Measurements from ENCODE around the gene PRR20B.
"Not testable (repeated sequence)": the region's sequence is repeated elsewhere in the genome, so short reads cannot be mapped to it uniquely, and the experiment has no call there.

The PRR20B gene

DNA sequence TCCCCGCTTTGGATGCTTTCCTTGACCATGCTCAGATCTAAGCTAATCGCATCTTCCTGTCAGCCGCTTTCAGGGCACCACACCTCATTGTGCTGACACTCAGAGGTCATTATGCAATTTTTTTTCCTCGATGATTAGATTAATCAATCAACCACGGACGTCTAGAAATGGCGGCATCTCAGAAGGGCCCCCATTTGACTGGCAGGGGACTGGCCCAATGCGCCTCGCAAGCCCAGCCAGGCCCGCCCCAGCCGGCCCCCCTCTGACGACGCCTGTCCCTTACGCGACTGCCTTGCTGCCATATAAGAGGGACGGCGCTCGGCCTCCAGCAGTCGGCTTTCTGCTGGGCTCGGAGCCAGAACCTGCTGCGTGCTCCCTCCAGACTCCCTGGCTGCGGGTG lies at the start of gene PRR20B:
TSS of gene PRR20B (plus strand) at position 301 of the 400 bp plus-strand sequence. CDS start 387 bp downstream, outside the sequence.
- DNase-seq (ENCODE audit: extremely low read depth, low read depth); H3K4me3 ChIP-seq (replicated peaks; ENCODE audit: low read depth, low read length): not testable (repeated sequence)

DNA sequence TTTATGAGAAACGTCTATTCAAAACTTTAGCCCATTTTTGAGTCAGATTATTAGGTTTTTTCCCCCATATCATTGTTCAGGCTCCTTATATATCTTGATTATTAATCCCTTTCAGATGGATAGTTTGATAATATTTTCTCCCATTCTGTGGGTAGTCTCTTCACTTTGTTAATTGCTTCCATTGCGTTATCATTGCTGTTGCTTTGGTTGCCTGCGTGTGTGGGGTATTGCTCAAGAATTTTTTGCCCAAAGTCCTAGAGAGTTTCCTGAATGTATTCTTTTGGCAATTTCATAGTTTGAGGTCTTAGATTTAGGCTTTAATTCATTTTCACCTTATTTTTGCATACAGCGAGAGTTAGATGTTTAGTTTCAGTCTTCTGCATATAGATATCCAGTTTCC lies 32.3 kb upstream of the PRR20B start:
- DNase-seq (ENCODE audit: extremely low read depth, low read depth): no peak
- TF ChIP-seq, protein P1, sequence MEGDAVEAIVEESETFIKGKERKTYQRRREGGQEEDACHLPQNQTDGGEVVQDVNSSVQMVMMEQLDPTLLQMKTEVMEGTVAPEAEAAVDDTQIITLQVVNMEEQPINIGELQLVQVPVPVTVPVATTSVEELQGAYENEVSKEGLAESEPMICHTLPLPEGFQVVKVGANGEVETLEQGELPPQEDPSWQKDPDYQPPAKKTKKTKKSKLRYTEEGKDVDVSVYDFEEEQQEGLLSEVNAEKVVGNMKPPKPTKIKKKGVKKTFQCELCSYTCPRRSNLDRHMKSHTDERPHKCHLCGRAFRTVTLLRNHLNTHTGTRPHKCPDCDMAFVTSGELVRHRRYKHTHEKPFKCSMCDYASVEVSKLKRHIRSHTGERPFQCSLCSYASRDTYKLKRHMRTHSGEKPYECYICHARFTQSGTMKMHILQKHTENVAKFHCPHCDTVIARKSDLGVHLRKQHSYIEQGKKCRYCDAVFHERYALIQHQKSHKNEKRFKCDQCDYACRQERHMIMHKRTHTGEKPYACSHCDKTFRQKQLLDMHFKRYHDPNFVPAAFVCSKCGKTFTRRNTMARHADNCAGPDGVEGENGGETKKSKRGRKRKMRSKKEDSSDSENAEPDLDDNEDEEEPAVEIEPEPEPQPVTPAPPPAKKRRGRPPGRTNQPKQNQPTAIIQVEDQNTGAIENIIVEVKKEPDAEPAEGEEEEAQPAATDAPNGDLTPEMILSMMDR (IDR thresholded peaks at IDR 0.05; ENCODE audit: low read depth, low read length, missing control alignments): no peak
- no peak overlapping the region for H3K4me3 ChIP-seq (replicated peaks; ENCODE audit: low read depth, low read length)

- TF ChIP-seq, protein P1 (IDR thresholded peaks at IDR 0.05; ENCODE audit: low read depth, low read length, missing control alignments): no peak
- DNase-seq (ENCODE audit: extremely low read depth, low read depth): no peak
- H3K4me3 ChIP-seq (replicated peaks; ENCODE audit: low read depth, low read length): no peak overlapping the region
These were observed 23.6 kb upstream of the PRR20B start for GRCh38 chr13:57123681-57124080.

DNA sequence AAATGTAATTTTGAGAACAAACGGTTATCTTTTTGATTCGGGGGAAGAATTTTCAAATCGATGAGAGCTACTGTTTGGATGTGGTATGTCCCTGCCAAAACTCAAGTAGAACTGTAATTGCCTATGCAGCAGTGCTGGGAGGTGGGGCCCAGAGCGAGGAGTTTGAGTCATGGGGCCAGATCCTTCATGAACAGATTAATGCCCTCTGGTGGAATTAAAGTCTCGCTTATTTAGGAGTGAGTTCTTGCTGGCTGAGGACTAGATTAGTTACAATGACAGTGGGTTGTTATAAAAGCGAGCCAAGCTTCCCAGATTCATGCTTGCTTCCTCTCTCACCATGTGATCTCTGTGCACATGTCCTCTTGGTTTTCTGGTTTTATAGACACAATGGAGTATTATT lies 18.4 kb upstream of the PRR20B start:
- DNase-seq (ENCODE audit: extremely low read depth, low read depth): no peak
- TF ChIP-seq, protein P1 (IDR thresholded peaks at IDR 0.05; ENCODE audit: low read depth, low read length, missing control alignments): no peak
- no peak overlapping the region for H3K4me3 ChIP-seq (replicated peaks; ENCODE audit: low read depth, low read length)

- TF ChIP-seq, protein P1 (IDR thresholded peaks at IDR 0.05; ENCODE audit: low read depth, low read length, missing control alignments): no peak
- DNase-seq (ENCODE audit: extremely low read depth, low read depth): no peak
- no peak overlapping the region for H3K4me3 ChIP-seq (replicated peaks; ENCODE audit: low read depth, low read length)
These were observed 11.2 kb upstream of the PRR20B start for GRCh38 chr13:57136093-57136492.

DNA sequence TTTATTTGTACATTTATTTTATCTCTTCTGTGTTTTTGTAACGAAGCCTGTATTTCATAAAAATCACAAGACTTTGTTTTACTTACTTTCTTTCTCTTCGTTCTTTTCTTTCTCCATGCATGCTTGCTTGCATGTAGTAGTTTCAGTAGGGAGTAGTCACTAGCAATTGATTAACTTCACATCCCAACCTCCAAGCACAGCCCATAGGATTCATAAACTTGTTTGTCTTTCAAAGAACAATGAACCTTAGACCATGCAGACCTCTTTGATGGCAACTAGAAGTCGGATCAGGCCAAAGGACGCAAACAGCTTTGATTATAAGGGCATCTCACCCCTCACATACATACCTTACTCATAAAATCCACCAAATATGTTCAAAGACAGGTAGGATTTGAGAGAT lies 9.7 kb upstream of the PRR20B start:
- H3K4me3 ChIP-seq (replicated peaks; ENCODE audit: low read depth, low read length): no peak overlapping the region
- TF ChIP-seq, protein P1 (IDR thresholded peaks at IDR 0.05; ENCODE audit: low read depth, low read length, missing control alignments): no peak
- DNase-seq (ENCODE audit: extremely low read depth, low read depth): no peak

DNA sequence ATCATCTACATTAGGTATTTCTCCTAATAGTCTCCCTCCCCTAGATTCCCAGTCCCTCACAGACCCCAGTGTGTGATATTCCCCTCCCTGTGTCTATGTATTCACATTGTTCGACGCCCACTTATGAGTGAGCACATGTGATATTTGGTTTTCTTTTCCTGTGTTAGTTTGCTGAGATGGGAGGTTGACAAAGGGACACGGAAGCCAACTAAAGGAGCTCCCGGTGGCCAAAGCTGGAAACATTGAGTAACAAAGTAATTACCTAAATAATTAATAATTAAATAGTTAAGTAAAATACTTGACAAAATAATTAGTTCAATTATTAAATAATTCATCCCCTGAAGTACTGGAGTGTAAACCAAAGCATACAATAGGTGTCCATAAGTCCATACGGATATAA lies 8.3 kb upstream of the PRR20B start:
- no peak for DNase-seq (ENCODE audit: extremely low read depth, low read depth)
- TF ChIP-seq, protein P1 (IDR thresholded peaks at IDR 0.05; ENCODE audit: low read depth, low read length, missing control alignments): no peak
- no peak overlapping the region for H3K4me3 ChIP-seq (replicated peaks; ENCODE audit: low read depth, low read length)

DNA sequence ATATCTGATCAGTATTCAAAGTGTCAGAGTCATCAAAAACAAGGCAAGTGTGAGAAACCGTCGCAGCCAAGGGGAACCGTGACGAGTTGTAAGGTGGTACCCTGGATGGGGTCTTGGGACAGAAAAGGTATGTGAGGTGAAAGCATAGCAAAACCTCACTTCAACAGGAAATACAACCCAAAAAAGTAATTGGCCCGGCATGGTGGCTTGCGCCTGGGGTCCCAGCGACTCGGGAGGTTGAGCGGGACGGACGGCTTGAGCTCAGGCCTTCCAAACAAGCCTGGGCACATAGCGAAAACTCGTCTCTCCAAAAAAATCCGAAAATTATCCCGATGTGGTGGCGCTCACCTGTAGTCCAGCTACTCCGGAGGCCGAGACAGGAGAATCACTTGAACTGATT lies 7.5 kb upstream of the PRR20B start:
- not testable (repeated sequence) for DNase-seq (ENCODE audit: extremely low read depth, low read depth); H3K4me3 ChIP-seq (replicated peaks; ENCODE audit: low read depth, low read length)

DNA sequence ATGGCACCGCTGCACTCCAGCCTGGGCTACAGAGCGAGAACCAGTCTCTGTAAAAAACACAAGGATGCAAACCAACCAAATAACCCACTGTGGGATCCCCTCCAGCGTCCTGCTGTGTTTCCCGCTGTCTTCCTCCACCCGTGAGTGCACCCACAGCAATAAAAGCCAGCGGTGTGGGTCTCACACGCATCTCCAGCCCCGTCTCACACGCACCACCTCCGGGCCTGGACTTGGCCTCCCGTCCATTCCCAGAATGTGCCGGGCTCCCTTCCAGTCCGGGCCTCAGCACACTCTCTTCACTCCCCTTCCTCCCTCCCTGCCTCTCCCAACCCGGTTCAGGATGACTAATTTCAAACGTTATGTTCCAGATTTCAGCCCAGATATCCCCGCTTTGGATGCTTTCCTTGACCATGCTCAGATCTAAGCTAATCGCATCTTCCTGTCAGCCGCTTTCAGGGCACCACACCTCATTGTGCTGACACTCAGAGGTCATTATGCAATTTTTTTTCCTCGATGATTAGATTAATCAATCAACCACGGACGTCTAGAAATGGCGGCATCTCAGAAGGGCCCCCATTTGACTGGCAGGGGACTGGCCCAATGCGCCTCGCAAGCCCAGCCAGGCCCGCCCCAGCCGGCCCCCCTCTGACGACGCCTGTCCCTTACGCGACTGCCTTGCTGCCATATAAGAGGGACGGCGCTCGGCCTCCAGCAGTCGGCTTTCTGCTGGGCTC lies 6.9 kb upstream of the PRR20B start, which contains the start of gene PRR20A:
TSS of gene PRR20A (plus strand) at position 684 of the 734 bp plus-strand sequence. CDS start 387 bp downstream, outside the sequence.
- not testable (repeated sequence) for DNase-seq (ENCODE audit: extremely low read depth, low read depth); H3K4me3 ChIP-seq (replicated peaks; ENCODE audit: low read depth, low read length)

GRCh38 chr13:57148106-57148505 lies 818 bp downstream of the PRR20B start:
- H3K4me3 ChIP-seq (replicated peaks; ENCODE audit: low read depth, low read length); DNase-seq (ENCODE audit: extremely low read depth, low read depth): not testable (repeated sequence)

- H3K4me3 ChIP-seq (replicated peaks; ENCODE audit: low read depth, low read length); DNase-seq (ENCODE audit: extremely low read depth, low read depth): not testable (repeated sequence)
These were observed 6.5 kb downstream of the PRR20B start, which contains the start of gene PRR20C for GRCh38 chr13:57153761-57154160. TSS of gene PRR20C (plus strand) at chr13:57154061. CDS start at chr13:57154448, 387 bp downstream.

Measured in HFF-Myc (cell line).